Fibroblast of mammary gland (primary cell): ENCODE data around the gene UEVLD.
"Not testable (repeated sequence)": the region's sequence is repeated elsewhere in the genome, so short reads cannot be mapped to it uniquely, and the experiment has no call there.

Experiments
- DNase-seq: peaks from one replicate; pipeline ENCODE4 v3.0.0-alpha.2; 2010; ENCODE audit warnings: low read depth
- H3K4me3 ChIP-seq: 2 replicates; pipeline ENCODE4 v1.5.1; 2011; ENCODE audit warnings: low read depth, mild to moderate bottlenecking, low read length, moderate library complexity; ENCODE audit not compliant: control insufficient read depth
- CTCF ChIP-seq: conservative IDR thresholded peaks from 2 replicates; pipeline ENCODE4 v1.5.1; 2011; ENCODE audit warnings: low read depth, low read length, inconsistent platforms; ENCODE audit not compliant: control insufficient read depth, insufficient read depth

UEVLD gene

GRCh38 chr11:18608376-18608775, 19.8 kb upstream of the UEVLD start:
- H3K4me3 ChIP-seq: no peak overlapping the region
- no peak for TF ChIP-seq CTCF
- DNase-seq: no peak

- no peak for DNase-seq
- no peak overlapping the region for H3K4me3 ChIP-seq
- no peak for TF ChIP-seq CTCF
Observed at GRCh38 chr11:18600915-18601569, 12.5 kb upstream of the UEVLD start.

- no peak within 1 kb of the TSS for H3K4me3 ChIP-seq
Observed at GRCh38 chr11:18599739-18600230, 11.3 kb upstream of the UEVLD start, which contains the start of gene MISFA. Gene MISFA, plus strand, starts transcription at chr11:18599789. Its CDS starts 140 bp downstream, at chr11:18599929.

GRCh38 chr11:18594999-18595749, 6.6 kb upstream of the UEVLD start:
- H3K4me3 ChIP-seq: no peak overlapping the region
- TF ChIP-seq CTCF: no peak
- peak; percentile 94 for DNase-seq

More at GRCh38 chr11:18599739-18600230, 11.3 kb upstream of the UEVLD start, which contains the start of gene MISFA:
- peak; percentile 72 for DNase-seq
- no peak for TF ChIP-seq CTCF

GRCh38 chr11:18594088-18594487, 5.6 kb upstream of the UEVLD start:
- not testable (repeated sequence) for H3K4me3 ChIP-seq, DNase-seq

- H3K4me3 ChIP-seq: no peak overlapping the region
Observed at GRCh38 chr11:18590571-18590970, 2.0 kb upstream of the UEVLD start.

More at GRCh38 chr11:18590571-18590970, 2.0 kb upstream of the UEVLD start:
- DNase-seq: no peak
- no peak for TF ChIP-seq CTCF
